HS-5 (cell line): ENCODE data around the gene STC2.

Experiments
- DNase-seq: peaks from one replicate; pipeline ENCODE4 v3.0.0-alpha.2; 2012; ENCODE audit warnings: low read depth

The STC2 gene

GRCh38 chr5:173314166-173314952 is 13.9 kb downstream of the STC2 start:
- DNase-seq = no peak

GRCh38 chr5:173313351-173313801 is 14.8 kb downstream of the STC2 start:
- DNase-seq = no peak

- DNase-seq = no peak
These were observed 15.4 kb downstream of the STC2 start for GRCh38 chr5:173312821-173313220.

GRCh38 chr5:173311818-173312585 is 16.2 kb downstream of the STC2 start:
- no peak for DNase-seq

GRCh38 chr5:173310861-173311785 is 17.1 kb downstream of the STC2 start:
- DNase-seq = no peak

GRCh38 chr5:173310218-173310769 is 17.9 kb downstream of the STC2 start:
- no peak for DNase-seq

- no peak for DNase-seq
These were observed 18.5 kb downstream of the STC2 start for GRCh38 chr5:173309731-173310130.

GRCh38 chr5:173308226-173308625 is 20.0 kb downstream of the STC2 start:
- no peak for DNase-seq

- no peak for DNase-seq
These were observed 20.5 kb downstream of the STC2 start for GRCh38 chr5:173307695-173308094.

- DNase-seq = no peak
These were observed 21.5 kb downstream of the STC2 start for GRCh38 chr5:173306695-173307094.

- no peak for DNase-seq
These were observed 23.6 kb downstream of the STC2 start for GRCh38 chr5:173304591-173304988.

GRCh38 chr5:173303878-173304590 is 24.2 kb downstream of the STC2 start:
- DNase-seq = no peak

GRCh38 chr5:173302546-173303155 is 25.6 kb downstream of the STC2 start:
- DNase-seq = peak; percentile 40

GRCh38 chr5:173301695-173302545 is 26.3 kb downstream of the STC2 start:
- no peak for DNase-seq

- no peak for DNase-seq
These were observed 27.7 kb downstream of the STC2 start for GRCh38 chr5:173300389-173301047.

- no peak for DNase-seq
These were observed 28.4 kb downstream of the STC2 start for GRCh38 chr5:173299820-173300219.

GRCh38 chr5:173298213-173298926 is 29.8 kb downstream of the STC2 start:
- DNase-seq = no peak

GRCh38 chr5:173297813-173298212 is 30.4 kb downstream of the STC2 start:
- no peak for DNase-seq
